B cell (primary cell): Measurements from ENCODE around the gene HOXA2. TPM values are rescaled to one million over a fixed set of nuclear protein-coding genes. Genes with fewer than 3 reads are reported as not detected.

Source experiments
- ATAC-seq: fragments of 200-7000 bp; cut with Tn5 transposase; one replicate; pipeline ENCODE4 v1.10.0; 2021; ENCODE audit warnings: low read depth, mild to moderate bottlenecking, moderate number of reproducible peaks, moderate library complexity
- CTCF ChIA-PET: fragments of 350-600 bp; sonication (Branson Sonifier 250); formaldehyde crosslinking; loops from one replicate; lab custom pipeline; 2021; ENCODE audit warnings: antibody characterized with exemption, inconsistent platforms; lab: Charles Lee
- POLR2A ChIA-PET: fragments of 350-600 bp; sonication (Branson Sonifier 250); formaldehyde crosslinking; loops from one replicate; lab custom pipeline; 2021; ENCODE audit warnings: antibody characterized with exemption; lab: Charles Lee
- DNase-seq: peaks from one replicate; pipeline ENCODE4 v3.0.0; 2013
- H2AFZ ChIP-seq: 2 replicates; pipeline ENCODE4 v1.6.1; 2012; ENCODE audit warnings: mild to moderate bottlenecking, low read depth, low read length; ENCODE audit not compliant: insufficient read depth, poor library complexity, severe bottlenecking
- H3K27ac ChIP-seq, 2 donors: 1 replicate in 1 of 2; 2 replicates in 1 of 2; pipeline ENCODE4 v1.5.1; 2012 to 2013; ENCODE audit warnings: low read length in 2 of 2, mild to moderate bottlenecking in 2 of 2, moderate library complexity in 1 of 2
- H3K27me3 ChIP-seq, 4 experiments: fragments of 200-600 bp in 1 of 4; sonication (generic) in 1 of 4; replicated peaks in 1 of 4; 1 replicate in 2 of 4; 2 replicates in 2 of 4; pipeline versions ENCODE4 v1.6.1 to v1.7.0; 2013 to 2016; ENCODE audit warnings: low read length in 3 of 4, mild to moderate bottlenecking in 2 of 4, mixed read lengths in 1 of 4, moderate library complexity in 1 of 4; ENCODE audit not compliant: insufficient read depth in 4 of 4, control insufficient read depth in 3 of 4; ENCODE audit errors: control extremely low read depth in 1 of 4
- H3K36me3 ChIP-seq, 2 experiments: replicated peaks in 1 of 2; 1 replicate in 1 of 2; 2 replicates in 1 of 2; pipeline versions ENCODE4 v1.6.1 to v1.7.1; 2013; ENCODE audit warnings: low read length in 1 of 2; ENCODE audit not compliant: insufficient read depth in 2 of 2, control insufficient read depth in 1 of 2; ENCODE audit errors: control extremely low read depth in 1 of 2, extremely low read depth in 1 of 2
- H3K4me1 ChIP-seq, 2 donors: fragments of 200-600 bp in 1 of 2; sonication (generic) in 1 of 2; 1 replicate in 1 of 2; 2 replicates in 1 of 2; pipeline versions ENCODE4 v1.5.1 to v1.6.1; 2013 to 2017; ENCODE audit warnings: low read length in 2 of 2; ENCODE audit not compliant: control insufficient read depth in 2 of 2, insufficient read depth in 2 of 2
- H3K4me2 ChIP-seq: replicated peaks from 2 replicates; pipeline ENCODE3; 2012; ENCODE audit warnings: mild to moderate bottlenecking, low read depth, low read length; ENCODE audit not compliant: poor library complexity, severe bottlenecking
- H3K4me3 ChIP-seq, 5 experiments: fragments of 200-600 bp in 1 of 5; sonication (generic) in 1 of 5; 1 replicate in 3 of 5; 2 replicates in 2 of 5; pipeline versions ENCODE4 v1.5.1 to v1.7.0; 2011 to 2016; ENCODE audit warnings: low read length in 4 of 5, mild to moderate bottlenecking in 4 of 5, low read depth in 2 of 5, control low read depth in 1 of 5, moderate library complexity in 1 of 5; ENCODE audit not compliant: insufficient read depth in 1 of 5; ENCODE audit errors: control extremely low read depth in 1 of 5, extremely low read depth in 1 of 5
- H3K79me2 ChIP-seq: fragments of 200-600 bp; sonication (generic); one replicate; pipeline ENCODE4 v1.6.0; 2016; ENCODE audit warnings: low read length; ENCODE audit not compliant: control insufficient read depth, insufficient read depth
- H3K9ac ChIP-seq: fragments of 200-600 bp; sonication (generic); 2 replicates; pipeline ENCODE4 v1.6.1; 2017; ENCODE audit warnings: mild to moderate bottlenecking, low read length, moderate library complexity
- H3K9me3 ChIP-seq, 3 donors: one replicate each; pipeline versions ENCODE4 v1.6.1 to v1.7.1; 2013; ENCODE audit warnings: low read length in 2 of 3; ENCODE audit not compliant: control insufficient read depth in 2 of 3, insufficient read depth in 1 of 3; ENCODE audit errors: control extremely low read depth in 1 of 3
- H4K20me1 ChIP-seq: 2 replicates; pipeline ENCODE4 v1.6.0; 2012; ENCODE audit warnings: mild to moderate bottlenecking, low read length; ENCODE audit not compliant: insufficient read depth, control insufficient read depth, poor library complexity, severe bottlenecking
- H3K27ac Mint-ChIP-seq: one replicate; pipeline ENCODE4 v1.8.0; 2021; ENCODE audit warnings: mixed read lengths
- H3K27me3 Mint-ChIP-seq: one replicate; pipeline ENCODE4 v1.8.0; 2021; ENCODE audit warnings: mixed read lengths
- H3K4me1 Mint-ChIP-seq: one replicate; pipeline ENCODE4 v1.8.0; 2021; ENCODE audit warnings: mixed read lengths
- H3K4me3 Mint-ChIP-seq: one replicate; pipeline ENCODE4 v1.8.0; 2021; ENCODE audit warnings: mixed read lengths
- H3K9me3 Mint-ChIP-seq: one replicate; pipeline ENCODE4 v1.8.0; 2022; ENCODE audit warnings: mixed read lengths; ENCODE audit not compliant: insufficient read depth
- CTCF ChIP-seq: fragments of 200-600 bp; IDR thresholded peaks from one replicate; pipeline ENCODE4 v1.8.0; 2022; ENCODE audit warnings: antibody characterized with exemption, mild to moderate bottlenecking
- EZH2 ChIP-seq: IDR thresholded peaks from 2 replicates; pipeline ENCODE4 v1.6.1; 2012; ENCODE audit warnings: borderline replicate concordance, low read depth, mild to moderate bottlenecking, moderate library complexity, low read length; ENCODE audit not compliant: insufficient read depth, poor library complexity, severe bottlenecking
- WGBS: methylation state at CpG from one replicate; pipeline ENCODE4 v1.1.5; 2013; ENCODE audit warnings: missing lambda C conversion rate; ENCODE audit not compliant: insufficient coverage; 5-methylcytosine and 5-hydroxymethylcytosine counted together
- intact Hi-C: fragments of 100-400 bp; cut with micrococcal nuclease; formaldehyde crosslinking; loops from one replicate; pipeline ENCODE4 v1.10.0; 2022
- polyA plus RNA-seq: library from polyadenylated mRNA; depleted of rRNA; stranded (reverse); fragments of >200 nt; gene quantifications from 2 replicates; pipeline ENCODE4 v1.2.3, GENCODE V29; 2012
- total RNA-seq, 2 donors: library from RNA; stranded (reverse); fragments of 120-200 nt in 1 of 2; gene quantifications; 1 replicate in 1 of 2; 2 replicates in 1 of 2; pipeline versions ENCODE4 v1.2.3 to v1.2.4, GENCODE V29; 2013 to 2022

HOXA2 gene
- total and polyA plus RNA-seq, 2 donors (not counting 1 experiment from before 2014, with no cell fraction given), result not detected

- Histone ChIP-seq H3K36me3 (no peaks in the 10 kb centered on the region), H3K79me2 (no peaks in the 10 kb centered on the region), H3K9ac (no peak overlapping the region), H3K4me3 (no peak overlapping the region), H4K20me1 (no peaks in the 10 kb centered on the region), H3K4me1 (no peaks in the 10 kb centered on the region), H2AFZ (no peak overlapping the region), H3K27ac (no peak overlapping the region), H3K9me3 (peaks cover 0 to 3% (median 0%) of the 10 kb centered on the region in 3 donors), H3K4me2 (no peak overlapping the region), H3K27me3 (peaks cover 0 to 3% (median under 1%) of the 10 kb centered on the region in 4 experiments)
- no peaks in the 10 kb centered on the region for H3K4me1 Mint-ChIP-seq
- POLR2A ChIA-PET, result no interaction called here
- CTCF ChIA-PET, result no interaction called here
- no peak for TF ChIP-seq EZH2
- no peak for TF ChIP-seq CTCF
- no peak for DNase-seq
- no peak for ATAC-seq
- peaks cover 36% of the 10 kb centered on the region for H3K27me3 Mint-ChIP-seq
- intact Hi-C loops, result no loop called here
- no peaks in the 10 kb centered on the region for H3K9me3 Mint-ChIP-seq
- H3K27ac Mint-ChIP-seq, result no peak overlapping the region
- WGBS, result 96% methylated on average over 12 of the region's 14 CpGs
- H3K4me3 Mint-ChIP-seq, result no peak overlapping the region
Measured at GRCh38 chr7:27123007-27123476, 20.6 kb upstream of the HOXA2 start.

GRCh38 chr7:27122077-27122910, 19.8 kb upstream of the HOXA2 start:
- Histone ChIP-seq H3K9me3 (peaks cover 0 to 3% (median 0%) of the 10 kb centered on the region in 3 donors), H4K20me1 (no peaks in the 10 kb centered on the region), H3K79me2 (no peaks in the 10 kb centered on the region), H3K4me3 (no peak overlapping the region), H3K9ac (no peak overlapping the region), H3K27ac (no peak overlapping the region), H3K4me2 (no peak overlapping the region), H3K27me3 (peaks cover 0 to 2% (median 0%) of the 10 kb centered on the region in 4 experiments), H3K36me3 (no peaks in the 10 kb centered on the region), H3K4me1 (no peaks in the 10 kb centered on the region), H2AFZ (no peak overlapping the region)
- TF ChIP-seq EZH2 (no peak), CTCF (no peak)
- Mint-ChIP-seq H3K27me3 (peaks cover 32% of the 10 kb centered on the region), H3K4me1 (no peaks in the 10 kb centered on the region), H3K9me3 (no peaks in the 10 kb centered on the region), H3K27ac (no peak overlapping the region), H3K4me3 (no peak overlapping the region)
- ATAC-seq, result no peak
- POLR2A ChIA-PET, result no interaction called here
- 97% methylated on average over 22 of the region's 42 CpGs for WGBS
- CTCF ChIA-PET, result no interaction called here
- intact Hi-C loops, result no loop called here
- DNase-seq, result no peak
